Urothelium cell line (cell line): Measurements from ENCODE around the gene PTGFRN.
"Not testable (repeated sequence)": the region's sequence is repeated elsewhere in the genome, so short reads cannot be mapped to it uniquely, and the experiment has no call there.

Experiments
- DNase-seq: peaks from one replicate; pipeline ENCODE4 v3.0.0; 2011; ENCODE audit warnings: low spot score, mixed read lengths
- FAIRE-seq: peaks from 2 replicates; lab custom pipeline; 2011; peaks lifted over from hg19 to GRCh38; lab: Jason Lieb, UNC

PTGFRN gene

GRCh38 chr1:116915086-116915661 lies 5.5 kb downstream of the PTGFRN start:
- no peak for FAIRE-seq
- no peak for DNase-seq

GRCh38 chr1:116916002-116916401 lies 6.3 kb downstream of the PTGFRN start:
- DNase-seq (no peak), FAIRE-seq (no peak)

GRCh38 chr1:116916533-116917445 lies 7.1 kb downstream of the PTGFRN start:
- no peak for FAIRE-seq
- DNase-seq = no peak

- DNase-seq = no peak
- FAIRE-seq = no peak
Observed at GRCh38 chr1:116918714-116919357, 9.1 kb downstream of the PTGFRN start.

GRCh38 chr1:116919802-116920201 lies 10.1 kb downstream of the PTGFRN start:
- no peak for DNase-seq

GRCh38 chr1:116920211-116920610 lies 10.5 kb downstream of the PTGFRN start:
- no peak for FAIRE-seq
- no peak for DNase-seq

More at GRCh38 chr1:116919802-116920201, 10.1 kb downstream of the PTGFRN start:
- no peak for FAIRE-seq

GRCh38 chr1:116921301-116921885 lies 11.7 kb downstream of the PTGFRN start:
- no peak for DNase-seq
- FAIRE-seq = no peak

GRCh38 chr1:116921937-116922336 lies 12.2 kb downstream of the PTGFRN start:
- DNase-seq (no peak), FAIRE-seq (no peak)

- DNase-seq = no peak
- FAIRE-seq = no peak
Observed at GRCh38 chr1:116923421-116923820, 13.7 kb downstream of the PTGFRN start.

GRCh38 chr1:116927049-116927798 lies 17.5 kb downstream of the PTGFRN start:
- FAIRE-seq (no peak), DNase-seq (no peak)

GRCh38 chr1:116929961-116930592 lies 20.4 kb downstream of the PTGFRN start:
- no peak for DNase-seq

GRCh38 chr1:116931016-116931918 lies 21.6 kb downstream of the PTGFRN start:
- FAIRE-seq (no peak), DNase-seq (no peak)

More at GRCh38 chr1:116929961-116930592, 20.4 kb downstream of the PTGFRN start:
- no peak for FAIRE-seq

GRCh38 chr1:116933606-116934515 lies 24.1 kb downstream of the PTGFRN start:
- DNase-seq (no peak), FAIRE-seq (no peak)

GRCh38 chr1:116934586-116935207 lies 25.0 kb downstream of the PTGFRN start:
- FAIRE-seq (no peak), DNase-seq (no peak)

- DNase-seq (no peak), FAIRE-seq (no peak)
Observed at GRCh38 chr1:116938216-116938615, 28.5 kb downstream of the PTGFRN start.

GRCh38 chr1:116939780-116940543 lies 30.2 kb downstream of the PTGFRN start:
- not testable (repeated sequence) for DNase-seq, FAIRE-seq
